Muscle of leg (tissue), 11 donors: ENCODE measurements around the gene CTNNA2. TPM values are rescaled to one million over a fixed set of nuclear protein-coding genes. Genes with fewer than 3 reads are reported as not detected.

Experiments
- DNase-seq: peaks from one replicate; pipeline ENCODE4 v3.0.0; 2013
- H3K27ac ChIP-seq: one replicate; pipeline ENCODE4 v1.5.1; 2013; ENCODE audit warnings: mild to moderate bottlenecking, low read length, control low read depth
- H3K27me3 ChIP-seq: one replicate; pipeline ENCODE4 v1.6.1; 2013; ENCODE audit warnings: low read length; ENCODE audit not compliant: control insufficient read depth, insufficient read depth
- H3K36me3 ChIP-seq: one replicate; pipeline ENCODE4 v1.6.1; 2013; ENCODE audit warnings: low read length; ENCODE audit not compliant: control insufficient read depth, insufficient read depth
- H3K4me1 ChIP-seq: one replicate; pipeline ENCODE4 v1.6.1; 2013; ENCODE audit warnings: low read length; ENCODE audit not compliant: control insufficient read depth, insufficient read depth
- H3K4me3 ChIP-seq: one replicate; pipeline ENCODE4 v1.5.1; 2013; ENCODE audit warnings: low read length, control low read depth
- H3K9me3 ChIP-seq: replicated peaks from 2 replicates; pipeline ENCODE4 v1.6.1; 2013; ENCODE audit warnings: low read depth, low read length; ENCODE audit not compliant: control insufficient read depth
- WGBS: methylation state at CpG from one replicate; pipeline ENCODE4 v1.1.5; 2013; ENCODE audit warnings: missing lambda C conversion rate; ENCODE audit not compliant: insufficient coverage; 5-methylcytosine and 5-hydroxymethylcytosine counted together
- polyA plus RNA-seq, 8 donors: library from polyadenylated mRNA; unstranded; fragments of 120-200 nt; gene quantifications; one replicate each; pipeline versions ENCODE4 v1.2.1 to v1.2.3, GENCODE V29; 2013; ENCODE audit warnings: inconsistent platforms in 1 of 8, low replicate concordance in 1 of 8; ENCODE audit not compliant: insufficient read length in 8 of 8, insufficient read depth in 1 of 8
- total RNA-seq: library from RNA; stranded (reverse); fragments of 120-200 nt; gene quantifications from one replicate; pipeline ENCODE4 v1.2.4, GENCODE V29; 2013

CTNNA2 gene
- total and polyA plus RNA-seq, 9 donors = 0.28 to 1.0 (median 0.69) TPM

DNA sequence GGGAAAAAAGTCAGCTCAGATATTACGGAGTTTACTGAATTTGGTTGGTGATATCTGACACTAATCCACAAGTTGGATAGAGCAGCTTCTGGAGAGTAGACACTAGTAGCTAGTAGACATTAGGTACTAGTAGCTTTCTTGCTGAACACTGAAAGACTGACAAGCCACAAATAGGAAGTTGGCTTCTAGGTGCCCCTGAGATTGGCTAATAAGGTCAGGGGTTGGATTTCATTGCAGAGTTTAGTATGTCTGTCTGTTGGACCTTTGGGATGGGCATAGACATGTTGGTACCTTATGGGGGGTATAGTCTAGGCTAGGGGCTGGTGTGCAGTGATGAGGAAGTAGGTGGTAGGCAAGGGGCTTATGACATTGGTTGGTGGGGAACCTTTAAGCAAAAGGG lies 956.6 kb downstream of the CTNNA2 start:
- Histone ChIP-seq H3K4me3 (no peak overlapping the region), H3K36me3 (no peaks in the 10 kb centered on the region), H3K27ac (no peak overlapping the region), H3K9me3 (no peaks in the 10 kb centered on the region), H3K27me3 (no peaks in the 10 kb centered on the region), H3K4me1 (peaks cover 6% of the 10 kb centered on the region)
- 70% methylated on average over 1 of the region's 1 CpG for WGBS
- DNase-seq = no peak

DNA sequence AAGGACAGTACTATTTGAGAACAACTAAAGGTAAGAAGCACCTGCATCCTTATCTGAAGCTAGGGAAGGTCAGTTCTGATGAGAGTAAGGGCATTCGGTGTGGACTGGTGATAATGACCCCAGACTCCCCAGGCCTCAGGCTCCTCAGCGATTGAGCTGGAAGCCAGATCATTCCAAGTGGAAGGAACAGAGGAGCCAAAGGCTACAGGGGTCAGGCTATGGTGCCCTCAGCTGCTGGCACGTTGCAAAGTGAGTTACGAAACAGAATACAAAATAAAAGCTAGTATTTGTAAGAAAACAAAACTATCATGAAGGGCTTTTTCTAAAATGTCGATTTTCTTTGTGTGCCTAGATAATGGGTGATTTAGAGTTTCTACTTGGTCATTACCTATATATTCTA lies 960.2 kb downstream of the CTNNA2 start:
- H3K36me3 ChIP-seq = no peaks in the 10 kb centered on the region
- H3K4me1 ChIP-seq = peaks cover 6% of the 10 kb centered on the region
- DNase-seq = no peak
- no peak overlapping the region for H3K27ac ChIP-seq
- H3K4me3 ChIP-seq = no peak overlapping the region
- H3K27me3 ChIP-seq = no peaks in the 10 kb centered on the region
- H3K9me3 ChIP-seq = no peaks in the 10 kb centered on the region
- 64% methylated on average over 2 of the region's 5 CpGs for WGBS

DNA sequence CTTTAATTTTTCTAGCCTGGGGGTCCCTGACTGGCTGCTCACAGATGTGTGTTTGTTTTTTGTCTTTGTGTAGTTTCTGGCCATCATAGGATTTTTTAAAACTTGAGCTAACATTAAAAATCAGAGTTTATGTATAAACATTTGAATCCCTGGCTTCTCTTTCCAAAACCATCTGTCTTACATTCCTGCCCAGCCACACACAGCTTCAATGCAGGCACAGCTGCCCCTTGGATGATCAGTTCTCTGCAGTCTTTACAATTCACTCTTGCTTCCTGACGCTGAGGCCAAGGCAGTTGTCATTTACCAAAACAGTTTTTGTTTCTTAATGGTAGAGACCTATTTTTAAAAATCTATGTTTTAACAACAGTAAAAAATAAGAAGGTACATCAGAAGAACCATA lies 960.9 kb downstream of the CTNNA2 start:
- Histone ChIP-seq H3K4me1 (peaks cover 6% of the 10 kb centered on the region), H3K27me3 (no peaks in the 10 kb centered on the region), H3K9me3 (no peaks in the 10 kb centered on the region), H3K36me3 (no peaks in the 10 kb centered on the region), H3K4me3 (no peak overlapping the region), H3K27ac (peak overlapping the region; percentile 25)
- no CpG with 5 or more reads among the region's 1 CpG for WGBS
- DNase-seq = peak; percentile 34

DNA sequence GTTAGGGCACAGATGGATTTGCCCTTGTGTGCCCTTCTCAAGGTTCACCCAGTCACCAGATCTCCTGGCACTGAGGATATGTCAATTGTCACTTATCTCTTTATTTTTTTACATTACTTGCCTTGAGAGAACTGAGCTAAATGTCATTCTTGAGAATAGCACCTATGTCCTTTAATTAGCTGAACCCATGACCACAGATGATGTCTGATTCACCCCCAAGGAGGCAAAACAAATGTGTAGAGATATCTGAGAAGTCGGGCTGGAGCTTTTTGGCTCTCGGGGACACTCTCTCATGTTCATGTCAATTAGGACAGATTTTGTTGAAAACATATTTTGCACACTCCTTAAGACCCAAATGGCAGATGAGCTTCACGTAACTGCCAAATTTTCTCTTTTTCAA lies 963.1 kb downstream of the CTNNA2 start:
- no peaks in the 10 kb centered on the region for H3K27me3 ChIP-seq
- H3K27ac ChIP-seq = no peak overlapping the region
- no peaks in the 10 kb centered on the region for H3K9me3 ChIP-seq
- H3K36me3 ChIP-seq = no peaks in the 10 kb centered on the region
- peaks cover 6% of the 10 kb centered on the region for H3K4me1 ChIP-seq
- DNase-seq = no peak
- no peak overlapping the region for H3K4me3 ChIP-seq
- WGBS = no CpG with 5 or more reads among the region's 3 CpGs

DNA sequence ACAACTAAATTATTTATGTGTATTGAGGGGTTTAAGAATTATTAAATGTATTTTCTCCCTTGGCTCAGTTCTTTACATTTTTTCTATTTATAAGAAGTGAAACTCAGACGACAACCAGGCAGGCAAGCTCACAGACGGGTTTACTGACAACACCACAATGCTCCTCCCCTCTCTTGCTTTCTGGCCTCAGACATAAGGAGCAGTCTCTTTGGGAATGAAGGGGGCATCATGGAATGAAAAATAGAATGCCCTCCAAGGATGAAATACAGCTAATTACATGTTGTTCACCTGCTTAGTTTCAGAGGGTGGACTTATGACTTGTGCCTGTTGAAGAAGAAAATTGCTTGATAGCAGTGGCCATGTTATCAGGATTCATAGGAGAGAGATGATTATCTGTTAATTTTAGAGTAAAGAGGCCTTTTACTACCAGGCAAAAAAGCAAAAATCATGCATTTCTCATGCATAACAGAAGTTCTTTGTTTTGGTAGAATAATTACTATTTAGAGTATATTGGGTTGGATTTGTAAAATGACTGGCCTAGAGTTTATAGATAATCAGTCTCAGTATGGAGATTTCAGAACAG lies 963.8 kb downstream of the CTNNA2 start:
- no peak for DNase-seq
- Histone ChIP-seq H3K4me3 (no peak overlapping the region), H3K27me3 (no peaks in the 10 kb centered on the region), H3K9me3 (no peaks in the 10 kb centered on the region), H3K27ac (no peak overlapping the region), H3K36me3 (no peaks in the 10 kb centered on the region), H3K4me1 (peaks cover 6% of the 10 kb centered on the region)
- WGBS = no CpG with 5 or more reads among the region's 2 CpGs

DNA sequence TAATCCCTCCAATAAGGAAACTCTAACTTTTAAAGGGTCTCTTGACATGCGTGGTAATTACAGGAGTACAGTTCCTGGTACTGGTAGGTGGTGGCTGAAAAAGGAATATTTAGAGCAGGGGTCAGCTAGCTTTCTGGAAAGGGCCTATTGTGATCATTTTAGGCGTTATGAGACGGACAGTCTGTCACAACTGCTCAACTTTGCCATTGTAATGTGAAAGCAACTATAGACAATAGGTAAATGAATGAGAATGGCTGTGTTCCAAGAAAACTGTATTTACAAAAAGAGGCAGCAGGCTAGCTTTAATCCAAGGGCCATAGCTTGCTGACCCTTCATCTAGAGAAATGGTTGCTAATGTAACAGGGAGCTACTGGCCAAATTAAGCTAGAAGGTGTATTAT lies 969.4 kb downstream of the CTNNA2 start:
- H3K27ac ChIP-seq = no peak overlapping the region
- no peak for DNase-seq
- no peaks in the 10 kb centered on the region for H3K36me3 ChIP-seq
- WGBS = 64% methylated on average over 2 of the region's 3 CpGs
- H3K9me3 ChIP-seq = no peaks in the 10 kb centered on the region
- H3K4me1 ChIP-seq = no peaks in the 10 kb centered on the region
- H3K4me3 ChIP-seq = no peak overlapping the region
- no peaks in the 10 kb centered on the region for H3K27me3 ChIP-seq

DNA sequence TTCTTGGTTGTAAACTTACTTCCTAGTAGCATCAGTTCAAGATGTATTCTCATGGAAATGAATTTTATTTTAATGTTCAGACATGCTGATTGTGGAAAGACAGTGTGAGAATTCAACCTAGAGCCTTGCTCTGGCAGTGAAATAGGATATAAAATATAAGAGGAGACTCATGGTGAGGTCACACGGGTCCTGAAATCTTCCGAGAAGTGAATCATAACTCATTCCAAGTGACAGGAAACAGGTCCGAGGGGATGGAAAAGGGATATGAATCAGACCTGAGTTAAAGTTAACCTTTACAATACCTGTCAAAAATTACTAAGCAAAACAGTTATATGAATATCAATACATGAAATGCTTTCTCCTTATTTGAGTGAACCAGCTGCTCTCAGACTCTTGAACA lies 976.9 kb downstream of the CTNNA2 start:
- Histone ChIP-seq H3K36me3 (no peaks in the 10 kb centered on the region), H3K4me3 (no peak overlapping the region), H3K27me3 (no peaks in the 10 kb centered on the region), H3K4me1 (no peaks in the 10 kb centered on the region), H3K9me3 (no peaks in the 10 kb centered on the region), H3K27ac (no peak overlapping the region)
- no peak for DNase-seq
- no CpG with 5 or more reads among the region's 3 CpGs for WGBS

DNA sequence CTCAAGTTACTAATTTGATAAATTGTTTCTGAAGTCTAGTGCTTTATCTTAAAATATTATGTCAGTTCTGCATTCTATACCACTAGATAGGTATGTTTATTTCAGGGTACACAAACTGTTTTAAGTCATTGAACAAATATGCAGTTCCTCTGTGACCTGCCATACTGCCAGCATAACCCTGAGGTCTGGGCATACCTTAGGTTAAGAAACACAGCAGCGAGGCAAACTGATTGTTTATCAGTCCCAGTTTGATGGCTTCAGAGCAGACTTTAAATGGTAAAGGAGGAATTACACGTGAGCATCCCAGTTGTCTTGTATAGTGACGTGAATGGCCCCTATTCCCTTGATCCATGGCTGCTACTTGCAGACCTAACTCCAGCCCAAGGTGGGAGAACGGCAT lies 978.1 kb downstream of the CTNNA2 start:
- Histone ChIP-seq H3K4me3 (no peak overlapping the region), H3K27ac (no peak overlapping the region), H3K36me3 (no peaks in the 10 kb centered on the region), H3K27me3 (no peaks in the 10 kb centered on the region), H3K4me1 (no peaks in the 10 kb centered on the region), H3K9me3 (no peaks in the 10 kb centered on the region)
- DNase-seq = no peak
- whole genome bisulfite sequencing = 60% methylated on average over 4 of the region's 4 CpGs

DNA sequence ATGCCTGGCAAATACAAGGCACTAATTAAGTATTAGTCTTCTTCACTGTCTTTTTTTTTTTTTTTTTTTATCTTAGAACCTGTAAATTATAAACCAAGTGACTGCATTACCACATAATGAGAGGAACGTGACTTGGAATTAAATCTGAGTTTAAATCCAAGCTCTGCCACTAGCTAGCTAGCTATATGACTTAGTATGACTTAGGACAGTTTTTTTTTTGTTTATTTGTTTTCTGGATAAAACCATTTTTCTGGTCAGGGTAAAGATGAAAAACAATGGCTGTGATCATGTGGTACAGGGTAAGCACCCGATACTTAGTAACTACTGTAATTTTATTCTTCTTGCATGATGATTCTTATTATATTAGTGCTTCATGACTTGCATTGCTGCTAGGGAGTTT lies 983.5 kb downstream of the CTNNA2 start:
- Histone ChIP-seq H3K4me1 (no peaks in the 10 kb centered on the region), H3K36me3 (no peaks in the 10 kb centered on the region), H3K4me3 (no peak overlapping the region), H3K27me3 (no peaks in the 10 kb centered on the region), H3K9me3 (no peaks in the 10 kb centered on the region), H3K27ac (no peak overlapping the region)
- DNase-seq = no peak
- no CpG with 5 or more reads among the region's 2 CpGs for WGBS

DNA sequence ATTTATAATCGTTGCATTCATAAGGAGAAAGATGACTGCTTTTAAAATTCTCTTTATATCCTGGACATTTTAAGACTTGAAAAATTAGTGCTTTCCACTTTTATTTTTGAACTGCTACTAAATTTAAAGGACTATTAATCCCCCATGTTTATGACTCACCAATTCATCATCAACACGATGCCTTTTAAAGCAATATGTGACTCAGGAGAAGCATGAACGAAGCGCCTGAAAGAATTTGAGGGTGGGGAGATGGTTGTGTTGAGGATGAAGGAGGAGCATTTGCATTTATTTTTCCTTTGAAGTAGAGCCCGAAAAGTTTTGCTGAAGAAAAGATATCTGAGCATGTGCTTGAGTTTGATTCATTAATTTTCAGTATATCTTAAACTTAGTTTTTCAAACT lies 983.9 kb downstream of the CTNNA2 start:
- H3K27ac ChIP-seq = no peak overlapping the region
- no peak overlapping the region for H3K4me3 ChIP-seq
- no peaks in the 10 kb centered on the region for H3K4me1 ChIP-seq
- H3K36me3 ChIP-seq = no peaks in the 10 kb centered on the region
- no CpG with 5 or more reads among the region's 5 CpGs for WGBS
- no peak for DNase-seq
- H3K27me3 ChIP-seq = no peaks in the 10 kb centered on the region
- H3K9me3 ChIP-seq = no peaks in the 10 kb centered on the region

DNA sequence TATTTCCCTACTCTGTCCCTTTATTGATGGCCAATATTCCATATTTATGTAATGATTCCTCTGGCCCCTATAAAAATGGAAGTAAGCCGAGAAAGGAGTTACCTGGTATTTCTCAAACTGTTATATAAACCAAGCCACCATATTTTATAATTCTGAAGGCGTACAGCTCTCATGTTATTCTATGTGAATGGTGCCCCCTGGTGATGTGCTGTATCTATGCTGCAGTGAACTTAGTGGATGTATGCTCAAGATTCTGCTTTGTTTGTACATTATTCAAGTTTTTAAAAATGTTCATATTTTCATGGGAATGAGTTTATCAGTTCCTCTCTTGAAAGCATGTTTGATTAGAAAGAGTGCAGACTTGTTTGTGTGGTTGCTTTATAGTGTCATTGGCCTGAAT lies 986.2 kb downstream of the CTNNA2 start:
- Histone ChIP-seq H3K27ac (no peak overlapping the region), H3K4me3 (no peak overlapping the region), H3K36me3 (no peaks in the 10 kb centered on the region), H3K9me3 (no peaks in the 10 kb centered on the region), H3K4me1 (no peaks in the 10 kb centered on the region), H3K27me3 (no peaks in the 10 kb centered on the region)
- no CpG with 5 or more reads among the region's 2 CpGs for WGBS
- DNase-seq = peak; percentile 37
